OCI-LY3 (cell line): Measurements from ENCODE around the gene TMEM214.

Experiments used
- H2AFZ ChIP-seq: fragments of 200-600, 300-600 bp; shearing (Covaris generic); 2 replicates; pipeline ENCODE4 v1.6.0; 2014; ENCODE audit warnings: antibody characterized with exemption, low read depth, low read length
- H3K27ac ChIP-seq: fragments of 200-600, 300-600 bp; sonication (generic); 2 replicates; pipeline ENCODE4 v1.5.1; 2014; ENCODE audit warnings: mild to moderate bottlenecking, low read length, moderate library complexity, mixed read lengths
- H3K27me3 ChIP-seq: fragments of 200-600, 300-600 bp; sonication (generic); 2 replicates; pipeline ENCODE4 v1.6.1; 2014; ENCODE audit warnings: low read depth, low read length, mixed read lengths
- H3K36me3 ChIP-seq: fragments of 200-600, 300-600 bp; sonication (generic); replicated peaks from 2 replicates; pipeline ENCODE3; 2014; ENCODE audit warnings: low read depth, low read length, mixed read lengths
- H3K4me1 ChIP-seq: fragments of 300-600, 200-600 bp; sonication (generic); 2 replicates; pipeline ENCODE4 v1.6.1; 2014; ENCODE audit warnings: low read length, mixed read lengths
- H3K4me2 ChIP-seq: fragments of 200-600, 300-600 bp; sonication (generic); 2 replicates; pipeline ENCODE4 v1.6.1; 2014; ENCODE audit warnings: low read length, mixed read lengths
- H3K4me3 ChIP-seq: fragments of 300-600, 200-600 bp; sonication (generic); 2 replicates; pipeline ENCODE4 v1.5.1; 2014; ENCODE audit warnings: antibody characterized with exemption, mild to moderate bottlenecking, low read length, moderate library complexity
- H3K79me2 ChIP-seq: fragments of 300-600, 200-600 bp; shearing (Covaris generic); 2 replicates; pipeline ENCODE4 v1.6.1; 2014; ENCODE audit warnings: mild to moderate bottlenecking, low read length, mixed read lengths
- H3K9ac ChIP-seq: fragments of 300-600, 200-600 bp; shearing (Covaris generic); 2 replicates; pipeline ENCODE4 v1.6.0; 2014; ENCODE audit warnings: mild to moderate bottlenecking, low read length, moderate library complexity
- H3K9me3 ChIP-seq: fragments of 200-600, 300-600 bp; shearing (Covaris generic); 2 replicates; pipeline ENCODE4 v1.6.1; 2014; ENCODE audit warnings: low read length, mixed read lengths; ENCODE audit not compliant: insufficient read depth
- H4K20me1 ChIP-seq: fragments of 200-600, 300-600 bp; sonication (generic); 2 replicates; pipeline ENCODE4 v1.6.1; 2016; ENCODE audit warnings: low read length, mixed read lengths; ENCODE audit not compliant: insufficient read depth
- EZH2phosphoT487 ChIP-seq: fragments of 200-600 bp; shearing (Covaris generic); IDR thresholded peaks from 2 replicates; pipeline ENCODE4 v1.6.1; 2018; ENCODE audit warnings: antibody characterized with exemption, mixed run types, low read depth
- TF ChIP-seq, protein P1 (sequence below): fragments of 200-600, 300-600 bp; sonication (generic); IDR thresholded peaks from 2 replicates; pipeline ENCODE4 v1.5.1; 2014; ENCODE audit warnings: antibody characterized with exemption, low read length, low read depth

TMEM214 gene

DNA sequence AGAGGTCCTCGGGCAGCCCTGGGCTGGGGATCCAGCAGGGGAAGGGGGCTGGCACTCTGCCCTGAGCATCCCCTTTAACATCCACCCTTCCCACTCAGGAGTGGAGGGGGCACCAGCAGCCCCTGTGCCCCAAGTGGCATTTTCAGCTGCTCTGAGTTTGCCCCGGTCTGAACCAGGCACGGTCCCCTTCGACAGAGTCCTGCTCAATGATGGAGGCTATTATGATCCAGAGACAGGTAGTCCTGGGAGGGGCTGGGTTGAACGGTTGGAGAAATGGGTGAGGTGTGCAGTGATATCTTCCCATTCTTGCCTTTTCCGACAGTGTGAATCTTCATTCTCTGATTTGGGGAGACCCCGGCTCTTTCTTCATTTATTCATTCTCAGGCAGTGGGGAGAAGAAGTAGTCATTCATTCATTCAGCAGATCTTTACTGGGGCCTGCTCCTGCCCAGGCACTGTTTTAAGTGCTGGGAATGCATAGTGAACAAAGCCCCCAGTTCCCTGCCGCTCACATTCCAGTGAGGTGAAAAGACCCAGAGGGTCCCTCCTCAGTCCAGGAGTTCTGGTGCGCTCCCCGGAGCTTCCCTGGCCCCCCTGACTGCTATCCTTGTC lies 52.4 kb downstream of the TMEM214 start:
- Histone ChIP-seq H3K36me3 (no peaks in the 10 kb centered on the region), H2AFZ (0 out of 2 replicates have a peak overlapping the region, but pooled peaks have one; percentile 27), H3K27me3 (no peaks in the 10 kb centered on the region), H3K4me1 (peaks cover 21% of the 10 kb centered on the region), H3K9me3 (no peaks in the 10 kb centered on the region), H3K27ac (no peak overlapping the region), H3K79me2 (no peaks in the 10 kb centered on the region), H3K4me3 (peak overlapping the region; percentile 77), H4K20me1 (no peaks in the 10 kb centered on the region), H3K4me2 (peak overlapping the region; percentile 96), H3K9ac (peak overlapping the region; percentile 70)
- no peak for TF ChIP-seq EZH2phosphoT487
- TF ChIP-seq, protein P1, sequence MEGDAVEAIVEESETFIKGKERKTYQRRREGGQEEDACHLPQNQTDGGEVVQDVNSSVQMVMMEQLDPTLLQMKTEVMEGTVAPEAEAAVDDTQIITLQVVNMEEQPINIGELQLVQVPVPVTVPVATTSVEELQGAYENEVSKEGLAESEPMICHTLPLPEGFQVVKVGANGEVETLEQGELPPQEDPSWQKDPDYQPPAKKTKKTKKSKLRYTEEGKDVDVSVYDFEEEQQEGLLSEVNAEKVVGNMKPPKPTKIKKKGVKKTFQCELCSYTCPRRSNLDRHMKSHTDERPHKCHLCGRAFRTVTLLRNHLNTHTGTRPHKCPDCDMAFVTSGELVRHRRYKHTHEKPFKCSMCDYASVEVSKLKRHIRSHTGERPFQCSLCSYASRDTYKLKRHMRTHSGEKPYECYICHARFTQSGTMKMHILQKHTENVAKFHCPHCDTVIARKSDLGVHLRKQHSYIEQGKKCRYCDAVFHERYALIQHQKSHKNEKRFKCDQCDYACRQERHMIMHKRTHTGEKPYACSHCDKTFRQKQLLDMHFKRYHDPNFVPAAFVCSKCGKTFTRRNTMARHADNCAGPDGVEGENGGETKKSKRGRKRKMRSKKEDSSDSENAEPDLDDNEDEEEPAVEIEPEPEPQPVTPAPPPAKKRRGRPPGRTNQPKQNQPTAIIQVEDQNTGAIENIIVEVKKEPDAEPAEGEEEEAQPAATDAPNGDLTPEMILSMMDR = no peak

DNA sequence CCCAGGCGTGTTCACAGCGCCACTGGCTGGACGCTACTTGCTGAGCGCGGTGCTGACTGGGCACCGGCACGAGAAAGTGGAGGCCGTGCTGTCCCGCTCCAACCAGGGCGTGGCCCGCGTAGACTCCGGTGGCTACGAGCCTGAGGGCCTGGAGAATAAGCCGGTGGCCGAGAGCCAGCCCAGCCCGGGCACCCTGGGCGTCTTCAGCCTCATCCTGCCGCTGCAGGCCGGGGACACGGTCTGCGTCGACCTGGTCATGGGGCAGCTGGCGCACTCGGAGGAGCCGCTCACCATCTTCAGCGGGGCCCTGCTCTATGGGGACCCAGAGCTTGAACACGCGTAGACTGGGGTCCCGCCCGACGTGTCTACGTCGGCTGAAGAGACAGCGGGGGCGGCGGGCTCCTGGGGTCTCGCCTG lies 52.9 kb downstream of the TMEM214 start:
- peak overlapping the region; percentile 70 for H3K9ac ChIP-seq
- TF ChIP-seq, protein P1 = peak; percentile 41
- no peak for TF ChIP-seq EZH2phosphoT487
- no peaks in the 10 kb centered on the region for H3K27me3 ChIP-seq
- H4K20me1 ChIP-seq = no peaks in the 10 kb centered on the region
- peak overlapping the region; percentile 96 for H3K4me2 ChIP-seq
- no peaks in the 10 kb centered on the region for H3K9me3 ChIP-seq
- H3K4me3 ChIP-seq = peak overlapping the region; percentile 77
- H3K4me1 ChIP-seq = peaks cover 19% of the 10 kb centered on the region
- H2AFZ ChIP-seq = peak overlapping the region; percentile 27; the same call in 1 of the 2 replicates
- H3K79me2 ChIP-seq = no peaks in the 10 kb centered on the region
- H3K27ac ChIP-seq = no peak overlapping the region
- H3K36me3 ChIP-seq = no peaks in the 10 kb centered on the region

DNA sequence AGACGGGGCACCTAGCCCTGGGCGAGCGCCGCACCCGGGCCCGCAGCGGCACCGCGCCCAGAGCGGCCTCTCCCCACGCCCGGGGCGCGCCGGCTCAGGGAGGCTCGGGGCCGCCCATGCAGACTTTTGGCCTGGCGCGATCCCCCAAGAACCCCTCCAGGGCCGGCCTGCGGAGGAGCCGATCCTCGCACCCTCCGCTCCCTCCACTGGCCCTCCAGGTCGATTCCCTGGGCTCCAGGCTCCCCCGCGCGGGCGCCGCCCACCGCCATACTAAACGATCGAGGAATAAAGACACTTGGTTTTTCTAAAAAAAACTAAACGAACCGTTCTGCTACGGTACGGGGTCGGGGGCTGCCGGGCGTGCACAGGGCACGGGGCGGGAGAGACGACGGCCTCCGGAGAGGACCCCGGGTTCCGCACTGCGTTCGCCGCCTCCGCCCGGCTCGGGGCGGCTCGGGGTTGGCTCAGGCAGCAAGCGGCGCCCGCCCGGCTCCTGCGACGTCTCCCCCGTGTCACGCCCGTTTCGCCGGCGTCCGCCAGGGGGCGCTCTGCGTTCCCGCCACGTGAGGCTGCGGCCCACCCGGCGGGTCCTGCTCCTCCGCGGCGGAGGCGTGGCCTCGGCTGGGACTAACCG lies 53.4 kb downstream of the TMEM214 start:
- Histone ChIP-seq H3K4me1 (peaks cover 15% of the 10 kb centered on the region), H3K27me3 (no peaks in the 10 kb centered on the region), H3K9ac (peak overlapping the region; percentile 70), H3K9me3 (no peaks in the 10 kb centered on the region), H2AFZ (0 out of 2 replicates have a peak overlapping the region, but pooled peaks have one; percentile 27), H3K27ac (peak overlapping the region; percentile 14; the same call in 1 of the 2 replicates), H3K36me3 (no peaks in the 10 kb centered on the region), H3K79me2 (no peaks in the 10 kb centered on the region), H3K4me2 (peak overlapping the region; percentile 96), H3K4me3 (peak overlapping the region; percentile 82), H4K20me1 (no peaks in the 10 kb centered on the region)
- no peak for TF ChIP-seq EZH2phosphoT487
- TF ChIP-seq, protein P1 = peak; percentile 57
